GM12878 (cell line): ENCODE results near the gene SENP6. TPM values are rescaled to one million over a fixed set of nuclear protein-coding genes. Genes with fewer than 3 reads are reported as not detected.

Experiments
- CBX5 ChIP-seq: sonication (generic); IDR thresholded peaks from 2 replicates; pipeline ENCODE4 v1.6.1; 2016; ENCODE audit warnings: low read depth, moderate library complexity, mild to moderate bottlenecking, inconsistent platforms
- CEBPB ChIP-seq, 2 experiments: fragments of 150-350 bp in 1 of 2; IDR thresholded peaks; 2 replicates each; pipeline ENCODE4 v1.6.1; 2012 to 2014; ENCODE audit warnings: low read depth in 2 of 2, low read length in 2 of 2, borderline replicate concordance in 1 of 2, inconsistent platforms in 1 of 2
- CREB1 ChIP-seq: IDR thresholded peaks from 2 replicates; pipeline ENCODE4 v1.6.1; 2012; ENCODE audit warnings: low read depth, mild to moderate bottlenecking, inconsistent platforms
- FOXK2 ChIP-seq: fragments of 450-650 bp; IDR thresholded peaks from 2 replicates; pipeline ENCODE4 v1.6.1; 2017; ENCODE audit warnings: mild to moderate bottlenecking, moderate library complexity
- HCFC1 ChIP-seq: fragments of 150-350 bp; IDR thresholded peaks from 2 replicates; pipeline ENCODE4 v1.6.1; 2014; ENCODE audit warnings: low read length
- MEF2A ChIP-seq: IDR thresholded peaks from 2 replicates; pipeline ENCODE4 v1.6.1; 2011; ENCODE audit warnings: low read depth, mild to moderate bottlenecking, low read length, moderate library complexity; ENCODE audit not compliant: insufficient read depth
- MEF2B ChIP-seq: fragments of 450-650 bp; IDR thresholded peaks from 2 replicates; pipeline ENCODE4 v1.6.1; 2018; ENCODE audit warnings: mild to moderate bottlenecking, moderate library complexity; ENCODE audit not compliant: partially characterized antibody, poor library complexity, severe bottlenecking
- MTA3 ChIP-seq: IDR thresholded peaks from 2 replicates; pipeline ENCODE4 v1.6.1; 2012; ENCODE audit warnings: low read length, inconsistent platforms, borderline replicate concordance
- PAX8 ChIP-seq: fragments of 450-650 bp; IDR thresholded peaks from 2 replicates; pipeline ENCODE4 v1.6.1; 2017; ENCODE audit warnings: mild to moderate bottlenecking, moderate library complexity
- RB1 ChIP-seq: fragments of 450-650 bp; formaldehyde crosslinking; IDR thresholded peaks from 2 replicates; pipeline ENCODE4 v1.6.1; 2017; ENCODE audit warnings: mild to moderate bottlenecking, borderline replicate concordance
- RELA ChIP-seq: fragments of 450-650 bp; IDR thresholded peaks from 2 replicates; pipeline ENCODE4 v1.8.0; 2014; ENCODE audit warnings: borderline replicate concordance; ENCODE audit not compliant: partially characterized antibody
- SMARCA5 ChIP-seq: fragments of 450-650 bp; IDR thresholded peaks from 2 replicates; pipeline ENCODE4 v1.6.1; 2017; ENCODE audit warnings: mild to moderate bottlenecking
- SMC3 ChIP-seq: IDR thresholded peaks from 2 replicates; pipeline ENCODE4 v1.6.1; 2011; ENCODE audit warnings: low read length, improper control_type of control experiment, borderline replicate concordance
- SPI1 ChIP-seq: IDR thresholded peaks from 2 replicates; pipeline ENCODE4 v1.6.1; 2011; ENCODE audit warnings: low read depth, mild to moderate bottlenecking, low read length, moderate library complexity, borderline replicate concordance; ENCODE audit not compliant: insufficient read depth
- ZNF217 ChIP-seq: fragments of 450-650 bp; IDR thresholded peaks from 2 replicates; pipeline ENCODE4 v1.6.1; 2017; ENCODE audit warnings: antibody characterized with exemption, mild to moderate bottlenecking
- ZNF384 ChIP-seq: IDR thresholded peaks from 2 replicates; pipeline ENCODE4 v1.6.1; 2012; ENCODE audit warnings: low read depth, mild to moderate bottlenecking, low read length, improper control_type of control experiment, borderline replicate concordance
- ZZZ3 ChIP-seq: IDR thresholded peaks from 2 replicates; pipeline ENCODE4 v1.6.1; 2011; ENCODE audit warnings: low read depth; ENCODE audit not compliant: control insufficient read depth, insufficient read length
- polyA plus RNA-seq, 11 experiments: library from polyadenylated mRNA; depleted of rRNA in 4 of 11; unstranded in 6 of 11; stranded (reverse) in 5 of 11; fragments of >200 nt; fragmentation: Nextera tagmentation in 4 of 11; fragmentation: Illumina TruSeq in 1 of 11; extraction: Ambion mirVana in 4 of 11; extraction: Trizol in 1 of 11; gene quantifications; 1 replicate in 1 of 11; 2 replicates in 10 of 11; pipeline versions ENCODE4 v1.2.1 to v1.2.3, GENCODE V29; 2011 to 2016; ENCODE audit warnings: inconsistent platforms in 2 of 11, missing spikeins in 2 of 11, low read depth in 1 of 11
- total RNA-seq, 4 experiments: library from RNA; depleted of rRNA in 3 of 4; stranded (reverse); fragments of >200 nt in 3 of 4; fragmentation: Illumina TruSeq in 1 of 4; extraction: Trizol in 1 of 4; gene quantifications; 2 replicates each; pipeline versions ENCODE4 v1.2.1 to v1.2.3, GENCODE V29; 2013 to 2021
- TF ChIP-seq, protein P1 (sequence below), 3 experiments: IDR thresholded peaks in 2 of 3; conservative IDR thresholded peaks in 1 of 3; 2 replicates each; pipeline ENCODE4 v1.5.1; 2011; ENCODE audit warnings: low read depth in 3 of 3, low read length in 3 of 3, mild to moderate bottlenecking in 3 of 3, control low read depth in 2 of 3, moderate library complexity in 2 of 3, inconsistent platforms in 1 of 3, mixed read lengths in 1 of 3; ENCODE audit not compliant: control insufficient read depth in 2 of 3, insufficient read depth in 1 of 3; ENCODE audit errors: extremely low read depth in 1 of 3
- TF ChIP-seq, protein P2 (sequence below): fragments of 450-650 bp; IDR thresholded peaks from 2 replicates; pipeline ENCODE4 v1.6.1; 2016; ENCODE audit warnings: mild to moderate bottlenecking
- TF ChIP-seq, protein P3 (sequence below): fragments of 450-650 bp; formaldehyde crosslinking; IDR thresholded peaks from 2 replicates; pipeline ENCODE4 v1.4.0; 2020; ENCODE audit warnings: mild to moderate bottlenecking, moderate library complexity
- TF ChIP-seq, protein P4 (sequence below): IDR thresholded peaks from 2 replicates; pipeline ENCODE4 v1.6.1; 2011; ENCODE audit warnings: borderline replicate concordance, low read depth, mild to moderate bottlenecking, moderate library complexity, low read length; ENCODE audit not compliant: insufficient read depth, poor library complexity, severe bottlenecking

SENP6 gene
- total and polyA plus RNA-seq, 10 of the 15 experiments (the other 5 are each of a cell fraction or from before 2014, with no cell fraction given), result 10.7 to 70.0 (median 42.3) TPM

DNA sequence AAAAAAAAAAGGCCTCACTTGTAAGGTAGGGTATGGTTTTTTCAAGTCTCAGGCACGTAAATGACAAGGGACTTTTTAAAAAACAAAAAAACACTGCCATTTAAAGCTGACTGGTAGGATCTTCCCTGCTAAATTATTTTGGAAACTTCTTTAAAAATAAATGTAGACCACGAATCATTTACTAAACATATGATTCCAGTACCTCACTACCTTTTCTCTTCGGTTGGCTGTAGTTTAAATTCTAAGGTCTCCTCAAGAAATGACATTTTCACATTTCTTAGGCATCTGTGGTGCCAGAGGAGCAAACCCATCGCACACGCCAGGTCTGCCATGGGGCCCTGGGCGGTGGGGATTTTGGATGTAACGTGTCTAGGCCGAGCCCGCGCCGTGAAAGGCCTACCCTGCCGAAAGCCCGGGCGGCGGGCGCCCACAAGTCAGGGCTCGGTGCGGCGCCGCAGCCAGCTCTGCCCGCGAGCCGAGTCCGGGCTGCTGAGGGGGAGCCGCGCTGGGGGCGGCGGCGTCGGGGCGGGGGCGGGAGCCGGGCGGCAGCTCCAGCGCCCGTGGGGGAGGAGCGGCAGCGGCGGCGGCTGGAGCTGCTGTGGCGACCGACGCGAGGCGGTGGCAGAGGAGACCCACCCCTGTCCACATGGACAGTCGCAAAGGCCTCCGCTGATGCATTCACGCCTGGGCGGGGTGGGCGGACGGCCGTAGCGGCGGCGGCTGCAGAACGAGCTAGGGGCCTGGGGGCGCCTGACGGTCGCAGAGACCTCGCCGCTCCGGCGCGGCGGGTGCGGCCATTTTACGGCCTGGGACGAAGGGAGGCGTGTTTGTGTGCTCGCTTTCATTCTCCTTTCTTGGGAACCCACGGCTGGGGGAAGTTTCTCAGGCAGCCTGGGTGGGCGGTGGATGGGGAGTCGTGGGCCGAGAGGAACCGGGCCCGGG, at the start of gene SENP6 (continued):
- TF ChIP-seq, protein P1, sequence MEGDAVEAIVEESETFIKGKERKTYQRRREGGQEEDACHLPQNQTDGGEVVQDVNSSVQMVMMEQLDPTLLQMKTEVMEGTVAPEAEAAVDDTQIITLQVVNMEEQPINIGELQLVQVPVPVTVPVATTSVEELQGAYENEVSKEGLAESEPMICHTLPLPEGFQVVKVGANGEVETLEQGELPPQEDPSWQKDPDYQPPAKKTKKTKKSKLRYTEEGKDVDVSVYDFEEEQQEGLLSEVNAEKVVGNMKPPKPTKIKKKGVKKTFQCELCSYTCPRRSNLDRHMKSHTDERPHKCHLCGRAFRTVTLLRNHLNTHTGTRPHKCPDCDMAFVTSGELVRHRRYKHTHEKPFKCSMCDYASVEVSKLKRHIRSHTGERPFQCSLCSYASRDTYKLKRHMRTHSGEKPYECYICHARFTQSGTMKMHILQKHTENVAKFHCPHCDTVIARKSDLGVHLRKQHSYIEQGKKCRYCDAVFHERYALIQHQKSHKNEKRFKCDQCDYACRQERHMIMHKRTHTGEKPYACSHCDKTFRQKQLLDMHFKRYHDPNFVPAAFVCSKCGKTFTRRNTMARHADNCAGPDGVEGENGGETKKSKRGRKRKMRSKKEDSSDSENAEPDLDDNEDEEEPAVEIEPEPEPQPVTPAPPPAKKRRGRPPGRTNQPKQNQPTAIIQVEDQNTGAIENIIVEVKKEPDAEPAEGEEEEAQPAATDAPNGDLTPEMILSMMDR (IDR thresholded peaks at IDR 0.05 in 2 of 3, conservative IDR thresholded peaks at IDR 0.05 in 1 of 3; ENCODE audit: control insufficient read depth in 2 of 3, extremely low read depth in 1 of 3, insufficient read depth in 1 of 3, low read depth in 3 of 3, low read length in 3 of 3), result no peak
- TF ChIP-seq ZZZ3 (no peak), RB1 (no peak), SMARCA5 (no peak), MEF2B (no peak), SPI1 (no peak), CREB1 (peak; percentile 3; the same call in 1 of the 2 replicates), PAX8 (no peak), CEBPB (IDR thresholded peaks at IDR 0.05; ENCODE audit: borderline replicate concordance in 1 of 2, low read depth in 2 of 2, low read length in 2 of 2) (no peak), SMC3 (no peak), HCFC1 (peak; percentile 29; the same call in 1 of the 2 replicates), ZNF217 (0 out of 2 replicates have a peak, but pooled peaks have one; percentile 20), MTA3 (no peak), MEF2A (no peak), ZNF384 (no peak), RELA (no peak), FOXK2 (no peak), CBX5 (no peak; the same call in 1 of the 2 replicates)
- TF ChIP-seq, protein P2, sequence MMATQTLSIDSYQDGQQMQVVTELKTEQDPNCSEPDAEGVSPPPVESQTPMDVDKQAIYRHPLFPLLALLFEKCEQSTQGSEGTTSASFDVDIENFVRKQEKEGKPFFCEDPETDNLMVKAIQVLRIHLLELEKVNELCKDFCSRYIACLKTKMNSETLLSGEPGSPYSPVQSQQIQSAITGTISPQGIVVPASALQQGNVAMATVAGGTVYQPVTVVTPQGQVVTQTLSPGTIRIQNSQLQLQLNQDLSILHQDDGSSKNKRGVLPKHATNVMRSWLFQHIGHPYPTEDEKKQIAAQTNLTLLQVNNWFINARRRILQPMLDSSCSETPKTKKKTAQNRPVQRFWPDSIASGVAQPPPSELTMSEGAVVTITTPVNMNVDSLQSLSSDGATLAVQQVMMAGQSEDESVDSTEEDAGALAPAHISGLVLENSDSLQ, result no peak
- TF ChIP-seq, protein P3, sequence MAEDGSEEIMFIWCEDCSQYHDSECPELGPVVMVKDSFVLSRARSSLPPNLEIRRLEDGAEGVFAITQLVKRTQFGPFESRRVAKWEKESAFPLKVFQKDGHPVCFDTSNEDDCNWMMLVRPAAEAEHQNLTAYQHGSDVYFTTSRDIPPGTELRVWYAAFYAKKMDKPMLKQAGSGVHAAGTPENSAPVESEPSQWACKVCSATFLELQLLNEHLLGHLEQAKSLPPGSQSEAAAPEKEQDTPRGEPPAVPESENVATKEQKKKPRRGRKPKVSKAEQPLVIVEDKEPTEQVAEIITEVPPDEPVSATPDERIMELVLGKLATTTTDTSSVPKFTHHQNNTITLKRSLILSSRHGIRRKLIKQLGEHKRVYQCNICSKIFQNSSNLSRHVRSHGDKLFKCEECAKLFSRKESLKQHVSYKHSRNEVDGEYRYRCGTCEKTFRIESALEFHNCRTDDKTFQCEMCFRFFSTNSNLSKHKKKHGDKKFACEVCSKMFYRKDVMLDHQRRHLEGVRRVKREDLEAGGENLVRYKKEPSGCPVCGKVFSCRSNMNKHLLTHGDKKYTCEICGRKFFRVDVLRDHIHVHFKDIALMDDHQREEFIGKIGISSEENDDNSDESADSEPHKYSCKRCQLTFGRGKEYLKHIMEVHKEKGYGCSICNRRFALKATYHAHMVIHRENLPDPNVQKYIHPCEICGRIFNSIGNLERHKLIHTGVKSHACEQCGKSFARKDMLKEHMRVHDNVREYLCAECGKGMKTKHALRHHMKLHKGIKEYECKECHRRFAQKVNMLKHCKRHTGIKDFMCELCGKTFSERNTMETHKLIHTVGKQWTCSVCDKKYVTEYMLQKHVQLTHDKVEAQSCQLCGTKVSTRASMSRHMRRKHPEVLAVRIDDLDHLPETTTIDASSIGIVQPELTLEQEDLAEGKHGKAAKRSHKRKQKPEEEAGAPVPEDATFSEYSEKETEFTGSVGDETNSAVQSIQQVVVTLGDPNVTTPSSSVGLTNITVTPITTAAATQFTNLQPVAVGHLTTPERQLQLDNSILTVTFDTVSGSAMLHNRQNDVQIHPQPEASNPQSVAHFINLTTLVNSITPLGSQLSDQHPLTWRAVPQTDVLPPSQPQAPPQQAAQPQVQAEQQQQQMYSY, result no peak
- TF ChIP-seq, protein P4, sequence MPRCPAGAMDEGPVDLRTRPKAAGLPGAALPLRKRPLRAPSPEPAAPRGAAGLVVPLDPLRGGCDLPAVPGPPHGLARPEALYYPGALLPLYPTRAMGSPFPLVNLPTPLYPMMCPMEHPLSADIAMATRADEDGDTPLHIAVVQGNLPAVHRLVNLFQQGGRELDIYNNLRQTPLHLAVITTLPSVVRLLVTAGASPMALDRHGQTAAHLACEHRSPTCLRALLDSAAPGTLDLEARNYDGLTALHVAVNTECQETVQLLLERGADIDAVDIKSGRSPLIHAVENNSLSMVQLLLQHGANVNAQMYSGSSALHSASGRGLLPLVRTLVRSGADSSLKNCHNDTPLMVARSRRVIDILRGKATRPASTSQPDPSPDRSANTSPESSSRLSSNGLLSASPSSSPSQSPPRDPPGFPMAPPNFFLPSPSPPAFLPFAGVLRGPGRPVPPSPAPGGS, result no peak
